Upper lobe of left lung (tissue), 4 donors: Measurements from ENCODE around the gene LHFPL3.

Source experiments
- EP300 ChIP-seq, 4 donors: sonication (generic); formaldehyde crosslinking; IDR thresholded peaks; one replicate each; pipeline ENCODE4 v1.5.1; 2017; ENCODE audit warnings: antibody characterized with exemption in 4 of 4, control low read depth in 2 of 4
- POLR2A ChIP-seq, 4 donors: fragments of 450-650 bp; IDR thresholded peaks; one replicate each; pipeline ENCODE4 v1.5.1; 2016 to 2017; ENCODE audit warnings: antibody characterized with exemption in 4 of 4, mild to moderate bottlenecking in 2 of 4
- POLR2AphosphoS5 ChIP-seq, 2 donors: sonication (generic); formaldehyde crosslinking; IDR thresholded peaks; one replicate each; pipeline ENCODE4 v1.5.1; 2017; ENCODE audit warnings: antibody characterized with exemption in 2 of 2
- TF ChIP-seq, protein P1 (sequence below), 6 experiments: fragments of 450-650 bp in 4 of 6; fragments of 200-600 bp in 2 of 6; sonication (generic) in 2 of 6; IDR thresholded peaks; one replicate each; pipeline ENCODE4 v1.5.1; 2016 to 2019; ENCODE audit warnings: antibody characterized with exemption in 6 of 6

DNA sequence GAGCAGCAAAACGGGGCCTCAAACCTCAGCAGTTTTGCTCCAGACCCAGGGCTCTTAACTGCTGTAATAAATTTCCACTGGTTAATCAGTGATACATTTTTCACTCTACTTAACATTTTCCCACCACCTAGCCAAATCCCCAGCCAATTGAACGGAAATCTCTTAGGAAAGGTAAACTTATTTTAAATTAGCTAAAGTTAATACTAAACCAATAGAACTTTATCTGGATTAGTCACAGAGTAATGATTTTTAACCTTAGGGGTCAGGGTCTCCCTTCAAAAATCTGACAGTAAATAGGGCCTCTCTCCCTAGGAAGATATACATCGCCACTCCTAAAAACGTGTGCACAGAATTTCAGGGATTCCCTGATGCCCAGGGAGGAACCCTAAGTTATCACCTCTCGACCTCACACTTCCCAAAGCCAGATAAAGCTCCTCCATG, 598.2 kb downstream of the LHFPL3 start:
- TF ChIP-seq, protein P1, sequence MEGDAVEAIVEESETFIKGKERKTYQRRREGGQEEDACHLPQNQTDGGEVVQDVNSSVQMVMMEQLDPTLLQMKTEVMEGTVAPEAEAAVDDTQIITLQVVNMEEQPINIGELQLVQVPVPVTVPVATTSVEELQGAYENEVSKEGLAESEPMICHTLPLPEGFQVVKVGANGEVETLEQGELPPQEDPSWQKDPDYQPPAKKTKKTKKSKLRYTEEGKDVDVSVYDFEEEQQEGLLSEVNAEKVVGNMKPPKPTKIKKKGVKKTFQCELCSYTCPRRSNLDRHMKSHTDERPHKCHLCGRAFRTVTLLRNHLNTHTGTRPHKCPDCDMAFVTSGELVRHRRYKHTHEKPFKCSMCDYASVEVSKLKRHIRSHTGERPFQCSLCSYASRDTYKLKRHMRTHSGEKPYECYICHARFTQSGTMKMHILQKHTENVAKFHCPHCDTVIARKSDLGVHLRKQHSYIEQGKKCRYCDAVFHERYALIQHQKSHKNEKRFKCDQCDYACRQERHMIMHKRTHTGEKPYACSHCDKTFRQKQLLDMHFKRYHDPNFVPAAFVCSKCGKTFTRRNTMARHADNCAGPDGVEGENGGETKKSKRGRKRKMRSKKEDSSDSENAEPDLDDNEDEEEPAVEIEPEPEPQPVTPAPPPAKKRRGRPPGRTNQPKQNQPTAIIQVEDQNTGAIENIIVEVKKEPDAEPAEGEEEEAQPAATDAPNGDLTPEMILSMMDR (IDR thresholded peaks at IDR 0.05): no peak
- TF ChIP-seq POLR2AphosphoS5 (IDR thresholded peaks at IDR 0.05) (no peak), POLR2A (IDR thresholded peaks at IDR 0.05) (no peak), EP300 (IDR thresholded peaks at IDR 0.05) (no peak)
